OCI-LY3 (cell line): ENCODE measurements around the gene CNIH2.

Experiments used
- CTCF ChIP-seq: fragments of 200-600, 300-600 bp; sonication (generic); IDR thresholded peaks from 2 replicates; pipeline ENCODE4 v1.5.1; 2014; ENCODE audit warnings: antibody characterized with exemption, low read length, low read depth
- EZH2phosphoT487 ChIP-seq: fragments of 200-600 bp; shearing (Covaris generic); IDR thresholded peaks from 2 replicates; pipeline ENCODE4 v1.6.1; 2018; ENCODE audit warnings: antibody characterized with exemption, mixed run types, low read depth

- no peak for TF ChIP-seq CTCF
- no peak for TF ChIP-seq EZH2phosphoT487
These were observed 34.0 kb upstream of the CNIH2 start for GRCh38 chr11:66243782-66244535.
